GM21526 (cell line): Measurements from ENCODE around the gene C1QL2.

Experiments
- ATAC-seq: cut with Tn5 transposase; IDR thresholded peaks from one replicate; pipeline ENCODE4 v1.9.1; 2021; ENCODE audit warnings: moderate library complexity; ENCODE audit not compliant: unreplicated experiment, low FRiP score

The C1QL2 gene

GRCh38 chr2:119147776-119148715 is 10.5 kb downstream of the C1QL2 start:
- ATAC-seq: no peak

- ATAC-seq: no peak
Observed at GRCh38 chr2:119144806-119145205, 13.7 kb downstream of the C1QL2 start.

- no peak for ATAC-seq
Observed at GRCh38 chr2:119142824-119143223, 15.7 kb downstream of the C1QL2 start.

- no peak for ATAC-seq
Observed at GRCh38 chr2:119137502-119137901, 21.0 kb downstream of the C1QL2 start.

- ATAC-seq: no peak
Observed at GRCh38 chr2:119136872-119137271, 21.7 kb downstream of the C1QL2 start.

GRCh38 chr2:119136093-119136492 is 22.5 kb downstream of the C1QL2 start:
- no peak for ATAC-seq

- ATAC-seq: no peak
Observed at GRCh38 chr2:119134775-119135174, 23.8 kb downstream of the C1QL2 start.

- no peak for ATAC-seq
Observed at GRCh38 chr2:119126650-119127049, 31.9 kb downstream of the C1QL2 start.

GRCh38 chr2:119123389-119123788 is 35.2 kb downstream of the C1QL2 start:
- no peak for ATAC-seq

- ATAC-seq: no peak
Observed at GRCh38 chr2:119122663-119123062, 35.9 kb downstream of the C1QL2 start.

GRCh38 chr2:119119999-119120756 is 38.4 kb downstream of the C1QL2 start:
- ATAC-seq: no peak

- no peak for ATAC-seq
Observed at GRCh38 chr2:119119076-119119785, 39.3 kb downstream of the C1QL2 start.

- ATAC-seq: no peak
Observed at GRCh38 chr2:119117891-119118882, 40.4 kb downstream of the C1QL2 start.

- ATAC-seq: no peak
Observed at GRCh38 chr2:119117408-119117807, 41.1 kb downstream of the C1QL2 start.

- ATAC-seq: no peak
Observed at GRCh38 chr2:119116411-119117295, 41.9 kb downstream of the C1QL2 start.

GRCh38 chr2:119114266-119114665 is 44.3 kb downstream of the C1QL2 start:
- ATAC-seq: no peak

GRCh38 chr2:119113489-119113770 is 45.1 kb downstream of the C1QL2 start:
- no peak for ATAC-seq

- ATAC-seq: no peak
Observed at GRCh38 chr2:119112770-119113488, 45.6 kb downstream of the C1QL2 start.
